HEK293 (cell line): ENCODE data around the gene SMC6.

Experiments used
- CTCF ChIA-PET: fragments of 350-600 bp; formaldehyde crosslinking; extraction: SDS; loops from one replicate; lab custom pipeline; 2021; ENCODE audit warnings: antibody characterized with exemption; lab: Yijun Ruan, JAX
- POLR2A ChIA-PET: fragments of 300-600 bp; formaldehyde crosslinking; extraction: SDS; loops from one replicate; lab custom pipeline; 2020; ENCODE audit warnings: antibody characterized with exemption, inconsistent platforms; lab: Yijun Ruan, JAX
- H3K27ac ChIP-seq: fragments of 200-500 bp; sonication (Bioruptor generic); 2 replicates; pipeline ENCODE4 v1.5.1; 2014; ENCODE audit warnings: low read depth, low read length, control low read depth, inconsistent platforms; ENCODE audit errors: extremely low read depth
- H3K36me3 ChIP-seq, 2 experiments: fragments of 200-500 bp in 1 of 2; sonication (Bioruptor generic) in 1 of 2; 1 replicate in 1 of 2; 2 replicates in 1 of 2; pipeline ENCODE4 v1.5.1; 2014 to 2017; ENCODE audit warnings: inconsistent platforms in 2 of 2, low read length in 2 of 2; ENCODE audit not compliant: control insufficient read depth in 2 of 2, insufficient read depth in 1 of 2
- H3K4me1 ChIP-seq: fragments of 200-500 bp; sonication (Bioruptor generic); 2 replicates; pipeline ENCODE4 v1.5.1; 2014; ENCODE audit warnings: mild to moderate bottlenecking, low read length, inconsistent platforms; ENCODE audit not compliant: control insufficient read depth, insufficient read depth
- H3K4me3 ChIP-seq: 2 replicates; pipeline ENCODE4 v1.5.1; 2011; ENCODE audit warnings: low read depth, mild to moderate bottlenecking, control low read depth, low read length, moderate library complexity
- H3K9me3 ChIP-seq: fragments of 200-500 bp; sonication (Bioruptor generic); 2 replicates; pipeline ENCODE4 v1.5.1; 2014; ENCODE audit warnings: low read depth, low read length, inconsistent platforms; ENCODE audit not compliant: control insufficient read depth, insufficient read depth
- HOXA7 ChIP-seq: sonication (generic); formaldehyde crosslinking; IDR thresholded peaks from 2 replicates; pipeline ENCODE4 v1.8.1; 2022; ENCODE audit warnings: missing genetic modification reagents, borderline replicate concordance
- HOXC10 ChIP-seq: sonication (generic); formaldehyde crosslinking; IDR thresholded peaks from 2 replicates; pipeline ENCODE4 v1.8.1; 2023; ENCODE audit warnings: mild to moderate bottlenecking, missing genetic modification reagents
- KLF9 ChIP-seq: fragments of 450-650 bp; formaldehyde crosslinking; IDR thresholded peaks from 2 replicates; pipeline ENCODE4 v1.5.1; 2016; ENCODE audit warnings: missing biosample characterization, missing genetic modification characterization, low read depth
- MEIS1 ChIP-seq: sonication (generic); formaldehyde crosslinking; IDR thresholded peaks from 2 replicates; pipeline ENCODE4 v1.8.1; 2022; ENCODE audit warnings: missing genetic modification reagents, mild to moderate bottlenecking, borderline replicate concordance
- MYNN ChIP-seq: fragments of 450-650 bp; formaldehyde crosslinking; IDR thresholded peaks from 2 replicates; pipeline ENCODE4 v1.5.1; 2016; ENCODE audit warnings: missing biosample characterization, missing genetic modification characterization, borderline replicate concordance
- ZBTB17 ChIP-seq: fragments of 450-650 bp; formaldehyde crosslinking; IDR thresholded peaks from 2 replicates; pipeline ENCODE4 v1.5.1; 2016; ENCODE audit warnings: missing biosample characterization, missing genetic modification characterization
- ZNF174 ChIP-seq: fragments of 450-650 bp; formaldehyde crosslinking; IDR thresholded peaks from 2 replicates; pipeline ENCODE4 v1.5.0; 2017; ENCODE audit warnings: missing biosample characterization, mild to moderate bottlenecking, missing genetic modification characterization
- ZNF211 ChIP-seq: fragments of 450-650 bp; formaldehyde crosslinking; IDR thresholded peaks from 2 replicates; pipeline ENCODE4 v1.5.1; 2016; ENCODE audit warnings: low read depth, missing biosample characterization, missing genetic modification characterization
- ZNF37A ChIP-seq: fragments of 450-650 bp; IDR thresholded peaks from 2 replicates; pipeline ENCODE4 v1.5.1; 2018; ENCODE audit warnings: missing biosample characterization, missing genetic modification characterization
- ZNF391 ChIP-seq: fragments of 450-650 bp; formaldehyde crosslinking; IDR thresholded peaks from 2 replicates; pipeline ENCODE4 v1.5.1; 2016; ENCODE audit warnings: low read depth, missing biosample characterization, missing genetic modification characterization, borderline replicate concordance
- ZNF426 ChIP-seq: fragments of 450-650 bp; formaldehyde crosslinking; IDR thresholded peaks from 2 replicates; pipeline ENCODE4 v1.5.1; 2017; ENCODE audit warnings: missing biosample characterization, missing genetic modification characterization, mild to moderate bottlenecking, inconsistent platforms, moderate library complexity
- ZNF433 ChIP-seq: fragments of 450-650 bp; formaldehyde crosslinking; IDR thresholded peaks from 2 replicates; pipeline ENCODE4 v1.5.1; 2016; ENCODE audit warnings: missing biosample characterization, missing genetic modification characterization, low read depth
- ZNF560 ChIP-seq: fragments of 450-650 bp; formaldehyde crosslinking; IDR thresholded peaks from 2 replicates; pipeline ENCODE4 v1.5.1; 2017; ENCODE audit warnings: missing biosample characterization, missing genetic modification characterization, borderline replicate concordance
- ZNF585B ChIP-seq: fragments of 450-650 bp; formaldehyde crosslinking; IDR thresholded peaks from 2 replicates; pipeline ENCODE4 v1.5.1; 2016; ENCODE audit warnings: missing biosample characterization, missing genetic modification characterization
- ZNF626 ChIP-seq: fragments of 450-650 bp; sonication (Bioruptor Pico); formaldehyde crosslinking; IDR thresholded peaks from 2 replicates; pipeline ENCODE4 v1.5.1; 2018; ENCODE audit warnings: missing biosample characterization, missing genetic modification characterization, inconsistent platforms
- ZSCAN30 ChIP-seq: fragments of 450-650 bp; IDR thresholded peaks from 2 replicates; pipeline ENCODE4 v1.5.1; 2018; ENCODE audit warnings: missing biosample characterization, mild to moderate bottlenecking, missing genetic modification characterization, moderate library complexity
- TF ChIP-seq, protein P1 (sequence below): fragments of 450-650 bp; formaldehyde crosslinking; IDR thresholded peaks from 2 replicates; pipeline ENCODE4 v1.5.1; 2016; ENCODE audit warnings: missing biosample characterization, missing genetic modification characterization
- TF ChIP-seq, protein P2 (sequence below): fragments of 450-650 bp; formaldehyde crosslinking; IDR thresholded peaks from 2 replicates; pipeline ENCODE4 v1.5.1; 2017; ENCODE audit warnings: missing biosample characterization, mild to moderate bottlenecking, missing genetic modification characterization, moderate library complexity
- TF ChIP-seq, protein P3 (sequence below): fragments of 450-650 bp; formaldehyde crosslinking; IDR thresholded peaks from 2 replicates; pipeline ENCODE4 v1.5.1; 2016; ENCODE audit warnings: missing biosample characterization, missing genetic modification characterization
- TF ChIP-seq, protein P4 (sequence below): fragments of 450-650 bp; formaldehyde crosslinking; conservative IDR thresholded peaks from 2 replicates; pipeline ENCODE4 v1.5.1; 2016; ENCODE audit warnings: low read depth, missing biosample characterization, missing genetic modification characterization
- TF ChIP-seq, protein P5 (sequence below): fragments of 450-650 bp; formaldehyde crosslinking; IDR thresholded peaks from 2 replicates; pipeline ENCODE4 v1.5.1; 2016; ENCODE audit warnings: missing biosample characterization, missing genetic modification characterization

The SMC6 gene

DNA sequence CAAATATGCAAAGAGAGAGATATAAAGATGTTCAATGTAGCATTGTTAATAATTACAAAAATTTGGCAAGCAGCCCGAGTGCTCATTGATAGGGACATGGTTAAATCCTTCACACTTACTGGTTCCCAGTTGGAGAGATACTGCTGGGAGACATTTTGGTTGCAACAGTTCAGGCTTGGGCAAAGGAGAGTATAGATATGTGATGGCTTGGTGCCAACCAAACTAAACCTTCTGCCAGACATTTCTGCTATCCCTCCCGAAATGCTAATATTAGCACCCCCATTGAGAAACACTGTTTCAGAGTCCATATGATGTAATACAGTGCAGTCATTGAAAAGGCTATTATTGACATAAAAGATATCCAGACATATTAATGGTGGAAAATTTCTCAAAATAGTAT lies 11.8 kb upstream of the SMC6 start:
- Histone ChIP-seq H3K4me3 (no peak overlapping the region), H3K36me3 (peaks cover 44 to 61% of the 10 kb centered on the region in 2 experiments), H3K27ac (no peak overlapping the region), H3K4me1 (no peaks in the 10 kb centered on the region), H3K9me3 (no peaks in the 10 kb centered on the region)
- TF ChIP-seq ZNF426 (no peak), MEIS1 (CRISPR knock-in tag) (no peak), ZNF174 (tag by site-specific recombination) (no peak), MYNN (tag by site-specific recombination) (no peak), ZSCAN30 (tag by site-specific recombination) (no peak), ZNF626 (no peak), KLF9 (tag by site-specific recombination) (no peak), HOXC10 (CRISPR knock-in tag) (no peak)
- TF ChIP-seq, protein P1, sequence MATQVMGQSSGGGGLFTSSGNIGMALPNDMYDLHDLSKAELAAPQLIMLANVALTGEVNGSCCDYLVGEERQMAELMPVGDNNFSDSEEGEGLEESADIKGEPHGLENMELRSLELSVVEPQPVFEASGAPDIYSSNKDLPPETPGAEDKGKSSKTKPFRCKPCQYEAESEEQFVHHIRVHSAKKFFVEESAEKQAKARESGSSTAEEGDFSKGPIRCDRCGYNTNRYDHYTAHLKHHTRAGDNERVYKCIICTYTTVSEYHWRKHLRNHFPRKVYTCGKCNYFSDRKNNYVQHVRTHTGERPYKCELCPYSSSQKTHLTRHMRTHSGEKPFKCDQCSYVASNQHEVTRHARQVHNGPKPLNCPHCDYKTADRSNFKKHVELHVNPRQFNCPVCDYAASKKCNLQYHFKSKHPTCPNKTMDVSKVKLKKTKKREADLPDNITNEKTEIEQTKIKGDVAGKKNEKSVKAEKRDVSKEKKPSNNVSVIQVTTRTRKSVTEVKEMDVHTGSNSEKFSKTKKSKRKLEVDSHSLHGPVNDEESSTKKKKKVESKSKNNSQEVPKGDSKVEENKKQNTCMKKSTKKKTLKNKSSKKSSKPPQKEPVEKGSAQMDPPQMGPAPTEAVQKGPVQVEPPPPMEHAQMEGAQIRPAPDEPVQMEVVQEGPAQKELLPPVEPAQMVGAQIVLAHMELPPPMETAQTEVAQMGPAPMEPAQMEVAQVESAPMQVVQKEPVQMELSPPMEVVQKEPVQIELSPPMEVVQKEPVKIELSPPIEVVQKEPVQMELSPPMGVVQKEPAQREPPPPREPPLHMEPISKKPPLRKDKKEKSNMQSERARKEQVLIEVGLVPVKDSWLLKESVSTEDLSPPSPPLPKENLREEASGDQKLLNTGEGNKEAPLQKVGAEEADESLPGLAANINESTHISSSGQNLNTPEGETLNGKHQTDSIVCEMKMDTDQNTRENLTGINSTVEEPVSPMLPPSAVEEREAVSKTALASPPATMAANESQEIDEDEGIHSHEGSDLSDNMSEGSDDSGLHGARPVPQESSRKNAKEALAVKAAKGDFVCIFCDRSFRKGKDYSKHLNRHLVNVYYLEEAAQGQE (tag by site-specific recombination): no peak
- ChIA-PET POLR2A (interaction anchor here (0.9 kb wide), 1 partner anchor 12 kb away, joined by 4 read pairs; the partner anchor contains the start of genes GEN1 and SMC6), CTCF (no interaction called here)

DNA sequence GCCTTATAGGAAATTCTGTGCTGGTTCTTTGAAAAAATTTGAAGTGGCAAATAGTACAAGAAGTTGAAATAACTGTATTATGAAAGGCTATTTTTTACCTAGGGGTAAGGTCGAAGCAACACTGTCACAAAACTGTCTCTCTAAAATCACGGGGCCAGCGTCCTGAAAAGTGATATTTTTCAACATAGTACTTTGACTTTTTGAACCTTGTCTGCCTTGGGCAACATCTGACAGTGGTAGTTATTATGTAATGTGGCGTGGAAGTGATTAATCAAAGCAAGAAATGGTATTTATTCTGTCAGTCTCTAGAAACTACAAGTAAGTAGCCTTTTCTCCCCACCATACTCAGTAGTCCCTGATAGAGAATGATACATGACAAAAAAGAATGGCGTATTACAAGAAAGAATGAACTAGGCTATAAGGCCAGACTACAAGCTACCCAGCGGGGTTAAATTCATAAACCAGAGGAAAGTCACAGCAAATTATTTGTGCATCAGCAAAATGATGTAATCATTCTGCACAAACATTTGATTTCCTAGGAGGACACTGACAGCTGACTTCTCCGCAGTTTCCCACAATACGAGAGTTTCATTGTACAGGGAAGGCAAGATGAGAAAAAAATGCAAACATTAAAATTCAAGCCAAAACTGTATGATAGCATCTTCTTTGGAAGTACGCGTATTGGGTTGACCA lies 10.2 kb upstream of the SMC6 start:
- H3K9me3 ChIP-seq: no peaks in the 10 kb centered on the region
- POLR2A ChIA-PET: no interaction called here
- H3K4me1 ChIP-seq: no peaks in the 10 kb centered on the region
- no peak overlapping the region for H3K27ac ChIP-seq
- CTCF ChIA-PET: interaction anchor here (0.9 kb wide), 1 partner anchor 9 kb away, joined by 3 read pairs; the partner anchor contains the start of gene GEN1
- TF ChIP-seq ZNF560 (tag by site-specific recombination) (no peak), ZNF174 (tag by site-specific recombination) (no peak), ZNF585B (tag by site-specific recombination) (no peak), HOXA7 (CRISPR knock-in tag) (no peak), ZBTB17 (tag by site-specific recombination) (no peak), ZNF433 (no peak), ZNF211 (tag by site-specific recombination) (no peak), ZNF391 (tag by site-specific recombination) (no peak), ZNF37A (tag by site-specific recombination) (no peak)
- TF ChIP-seq, protein P2, sequence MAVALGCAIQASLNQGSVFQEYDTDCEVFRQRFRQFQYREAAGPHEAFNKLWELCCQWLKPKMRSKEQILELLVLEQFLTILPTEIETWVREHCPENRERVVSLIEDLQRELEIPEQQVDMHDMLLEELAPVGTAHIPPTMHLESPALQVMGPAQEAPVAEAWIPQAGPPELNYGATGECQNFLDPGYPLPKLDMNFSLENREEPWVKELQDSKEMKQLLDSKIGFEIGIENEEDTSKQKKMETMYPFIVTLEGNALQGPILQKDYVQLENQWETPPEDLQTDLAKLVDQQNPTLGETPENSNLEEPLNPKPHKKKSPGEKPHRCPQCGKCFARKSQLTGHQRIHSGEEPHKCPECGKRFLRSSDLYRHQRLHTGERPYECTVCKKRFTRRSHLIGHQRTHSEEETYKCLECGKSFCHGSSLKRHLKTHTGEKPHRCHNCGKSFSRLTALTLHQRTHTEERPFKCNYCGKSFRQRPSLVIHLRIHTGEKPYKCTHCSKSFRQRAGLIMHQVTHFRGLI: no peak
- TF ChIP-seq, protein P3, sequence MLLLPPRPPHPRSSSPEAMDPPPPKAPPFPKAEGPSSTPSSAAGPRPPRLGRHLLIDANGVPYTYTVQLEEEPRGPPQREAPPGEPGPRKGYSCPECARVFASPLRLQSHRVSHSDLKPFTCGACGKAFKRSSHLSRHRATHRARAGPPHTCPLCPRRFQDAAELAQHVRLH (tag by site-specific recombination): no peak
- TF ChIP-seq, protein P4, sequence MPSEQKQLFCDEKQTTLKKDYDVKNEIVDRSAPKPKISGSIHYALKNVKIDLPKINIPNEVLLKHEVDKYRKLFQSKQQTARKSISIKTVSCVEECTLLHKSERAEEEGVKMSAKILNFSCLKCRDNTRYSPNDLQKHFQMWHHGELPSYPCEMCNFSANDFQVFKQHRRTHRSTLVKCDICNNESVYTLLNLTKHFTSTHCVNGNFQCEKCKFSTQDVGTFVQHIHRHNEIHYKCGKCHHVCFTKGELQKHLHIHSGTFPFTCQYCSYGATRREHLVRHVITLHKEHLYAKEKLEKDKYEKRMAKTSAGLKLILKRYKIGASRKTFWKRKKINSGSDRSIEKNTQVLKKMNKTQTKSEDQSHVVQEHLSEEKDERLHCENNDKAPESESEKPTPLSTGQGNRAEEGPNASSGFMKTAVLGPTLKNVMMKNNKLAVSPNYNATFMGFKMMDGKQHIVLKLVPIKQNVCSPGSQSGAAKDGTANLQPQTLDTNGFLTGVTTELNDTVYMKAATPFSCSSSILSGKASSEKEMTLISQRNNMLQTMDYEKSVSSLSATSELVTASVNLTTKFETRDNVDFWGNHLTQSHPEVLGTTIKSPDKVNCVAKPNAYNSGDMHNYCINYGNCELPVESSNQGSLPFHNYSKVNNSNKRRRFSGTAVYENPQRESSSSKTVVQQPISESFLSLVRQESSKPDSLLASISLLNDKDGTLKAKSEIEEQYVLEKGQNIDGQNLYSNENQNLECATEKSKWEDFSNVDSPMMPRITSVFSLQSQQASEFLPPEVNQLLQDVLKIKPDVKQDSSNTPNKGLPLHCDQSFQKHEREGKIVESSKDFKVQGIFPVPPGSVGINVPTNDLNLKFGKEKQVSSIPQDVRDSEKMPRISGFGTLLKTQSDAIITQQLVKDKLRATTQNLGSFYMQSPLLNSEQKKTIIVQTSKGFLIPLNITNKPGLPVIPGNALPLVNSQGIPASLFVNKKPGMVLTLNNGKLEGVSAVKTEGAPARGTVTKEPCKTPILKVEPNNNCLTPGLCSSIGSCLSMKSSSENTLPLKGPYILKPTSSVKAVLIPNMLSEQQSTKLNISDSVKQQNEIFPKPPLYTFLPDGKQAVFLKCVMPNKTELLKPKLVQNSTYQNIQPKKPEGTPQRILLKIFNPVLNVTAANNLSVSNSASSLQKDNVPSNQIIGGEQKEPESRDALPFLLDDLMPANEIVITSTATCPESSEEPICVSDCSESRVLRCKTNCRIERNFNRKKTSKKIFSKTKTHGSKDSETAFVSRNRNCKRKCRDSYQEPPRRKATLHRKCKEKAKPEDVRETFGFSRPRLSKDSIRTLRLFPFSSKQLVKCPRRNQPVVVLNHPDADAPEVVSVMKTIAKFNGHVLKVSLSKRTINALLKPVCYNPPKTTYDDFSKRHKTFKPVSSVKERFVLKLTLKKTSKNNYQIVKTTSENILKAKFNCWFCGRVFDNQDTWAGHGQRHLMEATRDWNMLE: no peak
- TF ChIP-seq, protein P5, sequence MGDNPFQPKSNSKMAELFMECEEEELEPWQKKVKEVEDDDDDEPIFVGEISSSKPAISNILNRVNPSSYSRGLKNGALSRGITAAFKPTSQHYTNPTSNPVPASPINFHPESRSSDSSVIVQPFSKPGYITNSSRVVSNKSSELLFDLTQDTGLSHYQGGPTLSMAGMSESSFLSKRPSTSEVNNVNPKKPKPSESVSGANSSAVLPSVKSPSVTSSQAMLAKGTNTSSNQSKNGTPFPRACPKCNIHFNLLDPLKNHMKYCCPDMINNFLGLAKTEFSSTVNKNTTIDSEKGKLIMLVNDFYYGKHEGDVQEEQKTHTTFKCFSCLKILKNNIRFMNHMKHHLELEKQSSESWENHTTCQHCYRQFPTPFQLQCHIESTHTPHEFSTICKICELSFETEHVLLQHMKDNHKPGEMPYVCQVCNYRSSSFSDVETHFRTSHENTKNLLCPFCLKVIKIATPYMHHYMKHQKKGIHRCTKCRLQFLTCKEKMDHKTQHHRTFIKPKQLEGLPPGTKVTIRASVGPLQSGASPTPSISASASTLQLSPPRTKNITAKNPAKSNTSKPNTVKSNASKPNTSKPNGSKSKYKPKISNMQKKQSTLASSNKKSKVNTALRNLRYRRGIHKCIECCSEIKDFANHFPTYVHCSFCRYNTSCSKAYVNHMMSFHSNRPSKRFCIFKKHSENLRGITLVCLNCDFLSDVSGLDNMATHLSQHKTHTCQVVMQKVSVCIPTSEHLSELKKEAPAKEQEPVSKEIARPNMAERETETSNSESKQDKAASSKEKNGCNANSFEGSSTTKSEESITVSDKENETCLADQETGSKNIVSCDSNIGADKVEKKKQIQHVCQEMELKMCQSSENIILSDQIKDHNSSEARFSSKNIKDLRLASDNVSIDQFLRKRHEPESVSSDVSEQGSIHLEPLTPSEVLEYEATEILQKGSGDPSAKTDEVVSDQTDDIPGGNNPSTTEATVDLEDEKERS (tag by site-specific recombination): no peak
- H3K4me3 ChIP-seq: no peak overlapping the region
- H3K36me3 ChIP-seq: peaks cover 31 to 64% of the 10 kb centered on the region in 2 experiments
